Caco-2 (cell line): ENCODE data around the gene NBEAL2. TPM values are rescaled to one million over a fixed set of nuclear protein-coding genes. Genes with fewer than 3 reads are reported as not detected.

Source experiments
- BruUV-seq: library from RNA; stranded (reverse); fragments of 400-500 nt; replicated peaks from 2 replicates; lab custom pipeline; 2021; lab: Mats Ljungman, UMichigan
- CTCF ChIA-PET: fragments of 300-600 bp; sonication (Branson Sonifier 250); formaldehyde crosslinking; loops from one replicate; lab custom pipeline; 2022; ENCODE audit warnings: antibody characterized with exemption; lab: Charles Lee
- POLR2A ChIA-PET: fragments of 300-600 bp; sonication (Branson Sonifier 250); formaldehyde crosslinking; loops from one replicate; lab custom pipeline; 2022; ENCODE audit warnings: antibody characterized with exemption; lab: Charles Lee
- DNase-seq, 2 experiments: peaks; one replicate each; pipeline versions ENCODE4 v3.0.0 to v3.0.0-alpha.2; 2020 to 2022
- H3K27me3 ChIP-seq: replicated peaks from 2 replicates; pipeline ENCODE4 v1.6.0; 2011; ENCODE audit warnings: low read length; ENCODE audit not compliant: control insufficient read depth, insufficient read depth
- H3K36me3 ChIP-seq: 2 replicates; pipeline ENCODE4 v1.5.1; 2011; ENCODE audit warnings: low read length; ENCODE audit not compliant: control insufficient read depth, insufficient read depth
- H3K4me1 ChIP-seq: fragments of 250-450 bp; sonication (Bioruptor Pico); 2 replicates; pipeline ENCODE4 v1.5.1; 2020; ENCODE audit warnings: mild to moderate bottlenecking
- H3K4me3 ChIP-seq: 2 replicates; pipeline ENCODE4 v1.5.1; 2011; ENCODE audit warnings: low read depth, mild to moderate bottlenecking, control low read depth, low read length
- H3K9me3 ChIP-seq: fragments of 250-450 bp; sonication (Bioruptor Pico); 2 replicates; pipeline ENCODE4 v1.5.1; 2020; ENCODE audit warnings: mild to moderate bottlenecking, moderate library complexity
- H3K27ac Mint-ChIP-seq: one replicate; pipeline ENCODE4 v1.8.0; 2022; ENCODE audit warnings: mixed read lengths; ENCODE audit not compliant: unreplicated experiment
- H3K27me3 Mint-ChIP-seq: one replicate; pipeline ENCODE4 v1.8.0; 2022; ENCODE audit warnings: mixed read lengths; ENCODE audit not compliant: insufficient read depth, unreplicated experiment
- H3K36me3 Mint-ChIP-seq: one replicate; pipeline ENCODE4 v1.8.0; 2022; ENCODE audit warnings: mild to moderate bottlenecking, mixed read lengths; ENCODE audit not compliant: insufficient read depth, unreplicated experiment
- H3K4me1 Mint-ChIP-seq: one replicate; pipeline ENCODE4 v1.8.0; 2022; ENCODE audit warnings: low read depth, mixed read lengths; ENCODE audit not compliant: unreplicated experiment
- H3K4me3 Mint-ChIP-seq: one replicate; pipeline ENCODE4 v1.8.0; 2022; ENCODE audit warnings: mild to moderate bottlenecking, moderate library complexity, mixed read lengths; ENCODE audit not compliant: unreplicated experiment
- H3K9me3 Mint-ChIP-seq: one replicate; pipeline ENCODE4 v1.8.0; 2022; ENCODE audit warnings: mixed read lengths; ENCODE audit not compliant: unreplicated experiment
- CTCF ChIP-seq, 2 experiments: fragments of 200-600 bp in 1 of 2; IDR thresholded peaks; 1 replicate in 1 of 2; 2 replicates in 1 of 2; pipeline versions ENCODE4 v1.5.1 to v1.8.0; 2011 to 2022; ENCODE audit warnings: antibody characterized with exemption in 1 of 2, control low read depth in 1 of 2, inconsistent platforms in 1 of 2, low read depth in 1 of 2, low read length in 1 of 2, mild to moderate bottlenecking in 1 of 2, moderate library complexity in 1 of 2; ENCODE audit not compliant: insufficient read depth in 1 of 2, severe bottlenecking in 1 of 2, unreplicated experiment in 1 of 2
- intact Hi-C: fragments of 100-400 bp; cut with micrococcal nuclease; formaldehyde crosslinking; loops from one replicate; pipeline ENCODE4 v1.10.0; 2022; ENCODE audit not compliant: unreplicated experiment
- total RNA-seq: library from RNA; stranded (reverse); gene quantifications from 2 replicates; pipeline ENCODE4 v1.2.3, GENCODE V29; 2022

NBEAL2 gene
- total RNA-seq, 1 experiment from 2014 or later: 62.4 TPM

DNA sequence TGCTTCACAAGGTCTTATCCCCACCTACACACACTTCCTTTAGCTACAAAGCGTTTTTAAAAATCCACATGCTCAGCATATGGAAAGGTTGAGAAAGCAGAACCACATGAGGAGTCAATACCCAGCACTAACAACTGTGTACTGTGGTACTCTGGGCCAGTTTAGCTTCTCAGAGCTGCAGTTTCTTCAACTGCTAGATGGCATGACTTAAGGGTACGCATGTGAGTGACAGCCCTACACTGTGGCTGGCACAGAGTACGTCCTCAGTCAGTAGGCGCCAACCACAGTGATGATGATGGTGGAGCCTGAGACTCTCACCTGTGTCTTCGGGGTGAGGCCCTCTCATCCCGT, 20.3 kb upstream of the NBEAL2 start:
- Mint-ChIP-seq H3K9me3 (no peaks in the 10 kb centered on the region), H3K4me1 (peaks cover 54% of the 10 kb centered on the region), H3K27me3 (no peaks in the 10 kb centered on the region), H3K4me3 (no peak overlapping the region), H3K36me3 (peaks cover 75% of the 10 kb centered on the region), H3K27ac (peak overlapping the region; percentile 73)
- intact Hi-C loops: no loop called here
- ChIA-PET POLR2A (interaction anchor here (1.6 kb wide), 1 partner anchor 18 kb away, joined by 14 read pairs; no protein-coding TSS in a partner anchor), CTCF (interaction anchor here (0.7 to 1.4 kb wide), 5 partner anchors 8 to 36 kb away, joined by 3 to 10 read pairs (median 8); partner anchors contain the start of gene NBEAL2)
- no peaks in the 10 kb centered on the region for H3K9me3 ChIP-seq
- H3K36me3 ChIP-seq: no peaks in the 10 kb centered on the region
- BruUV-seq: no TSS peak
- no peak overlapping the region for H3K4me3 ChIP-seq
- no peak for TF ChIP-seq CTCF (IDR thresholded peaks at IDR 0.05; ENCODE audit: insufficient read depth in 1 of 2, low read depth in 1 of 2, low read length in 1 of 2, severe bottlenecking in 1 of 2, unreplicated experiment in 1 of 2)
- no peak for DNase-seq
- H3K27me3 ChIP-seq: no peaks in the 10 kb centered on the region
- H3K4me1 ChIP-seq: peaks cover 76% of the 10 kb centered on the region

DNA sequence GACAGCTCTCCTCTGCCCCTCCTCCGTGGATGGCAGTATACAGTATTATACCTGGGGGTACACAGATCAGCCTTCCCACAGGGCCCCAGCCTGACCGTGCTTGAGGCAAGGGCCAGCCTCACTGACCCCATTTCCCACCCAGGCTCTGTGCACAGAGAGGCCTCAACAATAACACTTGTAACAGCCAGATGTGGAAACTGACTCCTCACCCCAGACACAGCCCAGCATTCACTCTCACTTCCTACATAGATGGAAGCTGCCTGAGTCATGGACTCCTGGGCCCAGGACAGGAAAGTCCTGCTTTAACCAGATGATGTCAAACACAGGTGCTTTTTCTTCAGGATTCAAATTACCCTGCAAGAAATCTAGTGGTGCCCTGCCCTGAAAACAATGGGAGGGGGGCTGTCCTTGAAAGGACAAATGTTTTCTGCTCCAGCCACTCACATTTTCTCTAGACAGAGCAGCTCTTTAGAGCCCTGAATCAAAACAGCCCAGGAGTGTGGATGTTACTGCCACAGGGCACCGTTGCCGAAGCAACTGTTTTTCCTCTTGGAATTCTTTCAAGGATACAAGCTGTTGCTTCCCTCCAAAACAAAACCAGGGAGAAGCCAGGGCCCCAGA, 19.3 kb upstream of the NBEAL2 start:
- no peak for TF ChIP-seq CTCF (IDR thresholded peaks at IDR 0.05; ENCODE audit: insufficient read depth in 1 of 2, low read depth in 1 of 2, low read length in 1 of 2, severe bottlenecking in 1 of 2, unreplicated experiment in 1 of 2)
- ChIA-PET CTCF (interaction anchor here (0.6 kb wide), 1 partner anchor 21 kb away, joined by 4 read pairs; no protein-coding TSS in a partner anchor), POLR2A (no interaction called here)
- DNase-seq: no peak
- no TSS peak for BruUV-seq
- H3K27me3 Mint-ChIP-seq: no peaks in the 10 kb centered on the region
- H3K4me3 Mint-ChIP-seq: no peak overlapping the region
- Histone ChIP-seq H3K36me3 (no peaks in the 10 kb centered on the region), H3K4me1 (peaks cover 78% of the 10 kb centered on the region), H3K9me3 (no peaks in the 10 kb centered on the region), H3K4me3 (no peak overlapping the region), H3K27me3 (no peaks in the 10 kb centered on the region)
- H3K9me3 Mint-ChIP-seq: no peaks in the 10 kb centered on the region
- H3K27ac Mint-ChIP-seq: peak overlapping the region; percentile 73
- intact Hi-C loops: no loop called here
- peaks cover 51% of the 10 kb centered on the region for H3K4me1 Mint-ChIP-seq
- H3K36me3 Mint-ChIP-seq: peaks cover 69% of the 10 kb centered on the region

- Mint-ChIP-seq H3K4me3 (no peak overlapping the region), H3K27ac (peak overlapping the region; percentile 73), H3K9me3 (no peaks in the 10 kb centered on the region), H3K4me1 (peaks cover 51% of the 10 kb centered on the region), H3K36me3 (peaks cover 71% of the 10 kb centered on the region), H3K27me3 (no peaks in the 10 kb centered on the region)
- ChIA-PET POLR2A (no interaction called here), CTCF (interaction anchor here (0.6 kb wide), 1 partner anchor 21 kb away, joined by 4 read pairs; no protein-coding TSS in a partner anchor)
- intact Hi-C loops: no loop called here
- no peaks in the 10 kb centered on the region for H3K36me3 ChIP-seq
- no peaks in the 10 kb centered on the region for H3K27me3 ChIP-seq
- no peak for DNase-seq
- H3K4me1 ChIP-seq: peaks cover 78% of the 10 kb centered on the region
- BruUV-seq: no TSS peak
- H3K9me3 ChIP-seq: no peaks in the 10 kb centered on the region
- TF ChIP-seq CTCF (IDR thresholded peaks at IDR 0.05; ENCODE audit: insufficient read depth in 1 of 2, low read depth in 1 of 2, low read length in 1 of 2, severe bottlenecking in 1 of 2, unreplicated experiment in 1 of 2): no peak
- no peak overlapping the region for H3K4me3 ChIP-seq
Observed at GRCh38 chr3:46960835-46961234, 18.6 kb upstream of the NBEAL2 start.
